Uterus (tissue), 4 donors: ENCODE measurements around the gene DIS3L. TPM values are rescaled to one million over a fixed set of nuclear protein-coding genes. Genes with fewer than 3 reads are reported as not detected.

Experiments
- small RNA-seq: library from RNA; depleted of rRNA; stranded (forward); fragments of <200 nt; gene quantifications from one replicate; pipeline ENCODE3, GENCODE V24; 2016
- total RNA-seq, 4 donors: library from RNA; depleted of rRNA in 3 of 4; stranded (reverse); fragments of >200 nt in 3 of 4; gene quantifications; one replicate each; pipeline versions ENCODE4 v1.1.0 to v1.2.4, GENCODE V29; 2014 to 2023
- donor health status: DM: yes; HTN: yes; CAD: no.

DIS3L gene
- total RNA-seq, 4 donors from 2014 or later, result 15.1 to 68.7 (median 32.0) TPM

Small RNA genes within 50 kb of the gene (small RNA-seq; reads per million reads assigned to genes)
- not detected for gene RF00019
- 3.8 reads per million, percentile 84 among the genes with 10 or more reads in this experiment for gene SCARNA14

Other genes with a start within 250 kb of the DIS3L start
- gene MEGF11, start 39.8 kb upstream of the DIS3L start, total RNA-seq, result under 1 TPM in 1 of 4 donors, not detected in 3; 0.76 TPM
- gene TIPIN, start 63.1 kb downstream of the DIS3L start, total RNA-seq, result 10 to 100 TPM in 2 of 4 donors, 1 to 10 TPM in 1, under 1 TPM in 1; 0.77 to 15.0 (median 8.7) TPM
- 10 to 100 TPM; 13.2 to 46.4 (median 33.5) TPM for gene MAP2K1, start 93.3 kb downstream of the DIS3L start, total RNA-seq
- gene SNAPC5, start 204.2 kb downstream of the DIS3L start, total RNA-seq, result 10 to 100 TPM; 17.1 to 45.6 (median 24.6) TPM
- 1,000 to 10,000 TPM; 2,301 to 6,298 (median 4,986) TPM for gene RPL4, start 211.3 kb downstream of the DIS3L start, total RNA-seq
- 10 to 100 TPM in 1 of 4 donors, 1 to 10 TPM in 3; 2.4 to 26.1 (median 7.0) TPM for gene ZWILCH, start 211.8 kb downstream of the DIS3L start, total RNA-seq